WI38 (cell line): Measurements from ENCODE around the gene SMTN.

ENCODE experiments used
- H3K4me3 ChIP-seq: 2 replicates; pipeline ENCODE4 v1.5.1; 2011; ENCODE audit warnings: low read depth, mild to moderate bottlenecking, control low read depth, low read length
- CTCF ChIP-seq: IDR thresholded peaks from 2 replicates; pipeline ENCODE4 v1.5.1; 2012; ENCODE audit warnings: low read depth, mild to moderate bottlenecking, control low read depth, low read length

Gene SMTN

GRCh38 chr22:31142285-31142684 lies 61.2 kb downstream of the SMTN start:
- no peak for TF ChIP-seq CTCF
- no peak overlapping the region for H3K4me3 ChIP-seq

- TF ChIP-seq CTCF = no peak
- H3K4me3 ChIP-seq = no peak overlapping the region
These were observed 61.9 kb downstream of the SMTN start for GRCh38 chr22:31143038-31143437.

- H3K4me3 ChIP-seq = no peak overlapping the region
- TF ChIP-seq CTCF = no peak
These were observed 62.4 kb downstream of the SMTN start for GRCh38 chr22:31143537-31143936.

- TF ChIP-seq CTCF = no peak
- H3K4me3 ChIP-seq = no peak overlapping the region
These were observed 63.1 kb downstream of the SMTN start for GRCh38 chr22:31144223-31144622.

- H3K4me3 ChIP-seq = no peak overlapping the region
- no peak for TF ChIP-seq CTCF
These were observed 67.4 kb downstream of the SMTN start for GRCh38 chr22:31148488-31148887.

- no peak overlapping the region for H3K4me3 ChIP-seq
- TF ChIP-seq CTCF = peak; percentile 99
These were observed 68.0 kb downstream of the SMTN start for GRCh38 chr22:31148953-31149627.

- no peak overlapping the region for H3K4me3 ChIP-seq
- TF ChIP-seq CTCF = peak; percentile 34; the same call in 1 of the 2 replicates
These were observed 69.5 kb downstream of the SMTN start for GRCh38 chr22:31150615-31151014.
